ENCODE results near the gene EML2. TPM values are rescaled to one million over a fixed set of nuclear protein-coding genes. Genes with fewer than 3 reads are reported as not detected.

The EML2 gene
- total and polyA plus RNA-seq, 10 of the 15 experiments (the other 5 are each of a cell fraction or from before 2014, with no cell fraction given), result 1.6 to 64.0 (median 27.5) TPM

DNA sequence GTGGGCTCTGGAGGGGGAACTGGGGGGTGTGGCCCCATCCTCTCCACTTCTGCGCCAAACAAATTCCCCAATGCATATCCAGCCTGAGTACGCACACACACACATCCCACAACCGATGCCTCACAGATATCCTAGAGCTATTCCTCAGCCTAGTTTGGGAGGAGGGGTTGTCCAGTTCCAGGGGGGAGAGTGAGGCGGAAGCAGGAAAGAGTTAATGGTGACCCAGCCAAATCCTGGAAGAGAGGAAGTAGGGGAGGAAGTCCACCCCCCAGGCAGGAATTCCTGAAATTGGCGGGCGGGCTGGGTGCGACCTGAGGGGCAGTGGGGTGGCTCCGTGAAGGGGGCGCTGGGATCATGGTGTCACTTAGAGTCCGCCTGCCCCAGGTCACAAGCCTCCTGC is 38.1 kb downstream of the EML2 start:
- CTCF ChIA-PET, result interaction anchor here (0.9 kb wide), 1 partner anchor 42 kb away, joined by 3 read pairs; no protein-coding TSS in a partner anchor
- no peak overlapping the region for H3K9ac ChIP-seq (ENCODE audit: control insufficient read depth, insufficient read depth, low read length)
- 44% methylated on average over 8 of the region's 10 CpGs for WGBS (ENCODE audit: insufficient coverage, insufficient replicate concordance, low lambda C conversion rate, missing lambda C conversion rate)
- RAD21 ChIA-PET (ENCODE audit: unreplicated experiment), result no interaction called here
- peaks cover 4 to 19% of the 10 kb centered on the region in 2 experiments for H3K27me3 ChIP-seq (replicated peaks in 1 of 2; ENCODE audit: control insufficient read depth in 2 of 2, insufficient read depth in 2 of 2, low read length in 1 of 2)
- DNase-seq (ENCODE audit: low read depth, low spot score), result no peak
- intact Hi-C loops (cut with micrococcal nuclease; ENCODE audit: unreplicated experiment), result no loop called here
- SMC1A ChIA-PET (ENCODE audit: uncharacterized antibody, unreplicated experiment), result no interaction called here
- TF ChIP-seq ZZZ3 (IDR thresholded peaks at IDR 0.05; ENCODE audit: control insufficient read depth, insufficient read length, low read depth) (no peak), ZSCAN29 (IDR thresholded peaks at IDR 0.05) (no peak), PML (IDR thresholded peaks at IDR 0.05; ENCODE audit: low read length) (no peak), ZNF207 (IDR thresholded peaks at IDR 0.05; ENCODE audit: borderline replicate concordance) (no peak)
- TF ChIP-seq, protein P1, sequence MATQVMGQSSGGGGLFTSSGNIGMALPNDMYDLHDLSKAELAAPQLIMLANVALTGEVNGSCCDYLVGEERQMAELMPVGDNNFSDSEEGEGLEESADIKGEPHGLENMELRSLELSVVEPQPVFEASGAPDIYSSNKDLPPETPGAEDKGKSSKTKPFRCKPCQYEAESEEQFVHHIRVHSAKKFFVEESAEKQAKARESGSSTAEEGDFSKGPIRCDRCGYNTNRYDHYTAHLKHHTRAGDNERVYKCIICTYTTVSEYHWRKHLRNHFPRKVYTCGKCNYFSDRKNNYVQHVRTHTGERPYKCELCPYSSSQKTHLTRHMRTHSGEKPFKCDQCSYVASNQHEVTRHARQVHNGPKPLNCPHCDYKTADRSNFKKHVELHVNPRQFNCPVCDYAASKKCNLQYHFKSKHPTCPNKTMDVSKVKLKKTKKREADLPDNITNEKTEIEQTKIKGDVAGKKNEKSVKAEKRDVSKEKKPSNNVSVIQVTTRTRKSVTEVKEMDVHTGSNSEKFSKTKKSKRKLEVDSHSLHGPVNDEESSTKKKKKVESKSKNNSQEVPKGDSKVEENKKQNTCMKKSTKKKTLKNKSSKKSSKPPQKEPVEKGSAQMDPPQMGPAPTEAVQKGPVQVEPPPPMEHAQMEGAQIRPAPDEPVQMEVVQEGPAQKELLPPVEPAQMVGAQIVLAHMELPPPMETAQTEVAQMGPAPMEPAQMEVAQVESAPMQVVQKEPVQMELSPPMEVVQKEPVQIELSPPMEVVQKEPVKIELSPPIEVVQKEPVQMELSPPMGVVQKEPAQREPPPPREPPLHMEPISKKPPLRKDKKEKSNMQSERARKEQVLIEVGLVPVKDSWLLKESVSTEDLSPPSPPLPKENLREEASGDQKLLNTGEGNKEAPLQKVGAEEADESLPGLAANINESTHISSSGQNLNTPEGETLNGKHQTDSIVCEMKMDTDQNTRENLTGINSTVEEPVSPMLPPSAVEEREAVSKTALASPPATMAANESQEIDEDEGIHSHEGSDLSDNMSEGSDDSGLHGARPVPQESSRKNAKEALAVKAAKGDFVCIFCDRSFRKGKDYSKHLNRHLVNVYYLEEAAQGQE (IDR thresholded peaks at IDR 0.05; ENCODE audit: low read depth, low read length), result no peak
- no peaks in the 10 kb centered on the region for H3K9me3 ChIP-seq (replicated peaks; ENCODE audit: control insufficient read depth, insufficient read depth, low read length)
- H3K4me3 ChIP-seq, result no peak overlapping the region
- FAIRE-seq, result no peak
- no peaks in the 10 kb centered on the region for H4K20me1 ChIP-seq (ENCODE audit: control insufficient read depth, insufficient read depth)
- no peak overlapping the region for H3K27ac ChIP-seq (ENCODE audit: control insufficient read depth, insufficient read depth)
- BruUV-seq (replicated peaks), result no TSS peak
- H3K4me2 ChIP-seq (ENCODE audit: control insufficient read depth, insufficient read depth), result no peak overlapping the region
- no peaks in the 10 kb centered on the region for H3K36me3 ChIP-seq (ENCODE audit: control insufficient read depth in 2 of 2, insufficient read depth in 2 of 2, low read length in 1 of 2)
- in situ Hi-C loops (cut with MboI), result no loop called here
- POLR2A ChIA-PET, result interaction anchor here (1.5 kb wide), 1 partner anchor 38 kb away, joined by 4 read pairs; the partner anchor contains the start of gene EML2
- H3K4me1 ChIP-seq (ENCODE audit: control insufficient read depth, insufficient read depth, low read length), result no peaks in the 10 kb centered on the region
- H3K79me2 ChIP-seq (ENCODE audit: control insufficient read depth, insufficient read depth, low read length), result no peaks in the 10 kb centered on the region
- no peak for ATAC-seq
- H2AFZ ChIP-seq (ENCODE audit: control insufficient read depth, low read depth, low read length), result no peak overlapping the region

Measured in GM12878 (cell line).